Uterus (tissue), 4 donors: ENCODE results near the gene KRTAP5-2. TPM values are rescaled to one million over a fixed set of nuclear protein-coding genes. Genes with fewer than 3 reads are reported as not detected.

Experiments used
- DNase-seq, 2 donors: peaks; one replicate each; pipeline ENCODE4 v3.0.0-alpha.2; 2019 to 2020
- H3K27ac ChIP-seq, 2 donors: fragments of 200-600 bp; sonication (generic); 1 replicate in 1 of 2; 2 replicates in 1 of 2; pipeline ENCODE4 v1.5.1; 2016 to 2018
- H3K27me3 ChIP-seq, 2 donors: fragments of 200-600 bp; sonication (generic); one replicate each; pipeline ENCODE4 v1.5.1; 2018 to 2019; ENCODE audit warnings: control low read depth in 1 of 2
- H3K36me3 ChIP-seq, 2 donors: fragments of 200-600 bp; sonication (generic); one replicate each; pipeline ENCODE4 v1.5.1; 2019; ENCODE audit warnings: control low read depth in 1 of 2
- H3K4me1 ChIP-seq, 2 donors: fragments of 200-600 bp; sonication (generic); one replicate each; pipeline ENCODE4 v1.5.1; 2018 to 2019; ENCODE audit warnings: control low read depth in 1 of 2
- H3K4me3 ChIP-seq, 2 donors: fragments of 200-600 bp; sonication (generic); 1 replicate in 1 of 2; 2 replicates in 1 of 2; pipeline ENCODE4 v1.5.1; 2018 to 2019; ENCODE audit warnings: mild to moderate bottlenecking in 1 of 2
- H3K9me3 ChIP-seq, 2 donors: fragments of 200-600 bp; sonication (generic); one replicate each; pipeline ENCODE4 v1.5.1; 2019; ENCODE audit warnings: control low read depth in 1 of 2
- CTCF ChIP-seq, 4 experiments: fragments of 200-600 bp in 2 of 4; fragments of 450-650 bp in 2 of 4; sonication (generic) in 2 of 4; IDR thresholded peaks; one replicate each; pipeline ENCODE4 v1.5.1; 2016 to 2019; ENCODE audit warnings: antibody characterized with exemption in 4 of 4, mild to moderate bottlenecking in 2 of 4, moderate library complexity in 1 of 4
- POLR2A ChIP-seq, 2 donors: fragments of 450-650 bp; IDR thresholded peaks; one replicate each; pipeline ENCODE4 v1.6.1; 2016; ENCODE audit warnings: antibody characterized with exemption in 2 of 2, mild to moderate bottlenecking in 1 of 2, moderate library complexity in 1 of 2
- intact Hi-C: fragments of 100-400 bp; cut with DNase I; formaldehyde crosslinking; loops from one replicate; pipeline ENCODE4 v1.15.1; 2023; ENCODE audit warnings: low total_unique reads
- total RNA-seq, 4 donors: library from RNA; depleted of rRNA in 3 of 4; stranded (reverse); fragments of >200 nt in 3 of 4; gene quantifications; one replicate each; pipeline versions ENCODE4 v1.1.0 to v1.2.4, GENCODE V29; 2014 to 2023
- donor health status: DM: yes; HTN: yes; CAD: no.

Gene KRTAP5-2
- total RNA-seq, 4 donors from 2014 or later = not detected

GRCh38 chr11:1573903-1574237 is 24.2 kb downstream of the KRTAP5-2 start:
- no peak for TF ChIP-seq CTCF (IDR thresholded peaks at IDR 0.05)
- TF ChIP-seq POLR2A (IDR thresholded peaks at IDR 0.05) = no peak
- peaks cover 0 to 35% of the 10 kb centered on the region in 2 donors for H3K4me1 ChIP-seq
- no peaks in the 10 kb centered on the region for H3K36me3 ChIP-seq
- no peaks in the 10 kb centered on the region for H3K9me3 ChIP-seq
- peaks cover 0 to 5% of the 10 kb centered on the region in 2 donors for H3K27me3 ChIP-seq
- H3K27ac ChIP-seq = peak overlapping the region; percentile 12 to 67
- DNase-seq = peak; percentile 30 to 33
- intact Hi-C loops = loop anchor here (2.0 kb wide), 1 partner anchor 27 kb away; no protein-coding TSS in a partner anchor
- H3K4me3 ChIP-seq = no peak overlapping the region

GRCh38 chr11:1573077-1573902 is 24.8 kb downstream of the KRTAP5-2 start:
- Histone ChIP-seq H3K4me1 (peaks cover 0 to 36% of the 10 kb centered on the region in 2 donors), H3K9me3 (no peaks in the 10 kb centered on the region), H3K36me3 (no peaks in the 10 kb centered on the region), H3K27ac (peak overlapping the region; percentile 67 to 69), H3K4me3 (peak overlapping the region; percentile 18 to 44), H3K27me3 (peaks cover 0 to 5% of the 10 kb centered on the region in 2 donors)
- intact Hi-C loops = no loop called here
- TF ChIP-seq CTCF (IDR thresholded peaks at IDR 0.05) = no peak
- peak in 1 of 2 donors; percentile 3 for TF ChIP-seq POLR2A (IDR thresholded peaks at IDR 0.05)
- DNase-seq = peak in 1 of 2 donors; percentile 34

- no peaks in the 10 kb centered on the region for H3K9me3 ChIP-seq
- H3K4me3 ChIP-seq = peak within 1 kb of the TSS; percentile 38 to 53
- peak; percentile 91 for DNase-seq
- no peak for TF ChIP-seq CTCF (IDR thresholded peaks at IDR 0.05)
- TF ChIP-seq POLR2A (IDR thresholded peaks at IDR 0.05) = peak; percentile 62 to 76
- H3K36me3 ChIP-seq = no peaks in the 10 kb centered on the region
- intact Hi-C loops = no loop called here
- peaks cover 0 to 36% of the 10 kb centered on the region in 2 donors for H3K4me1 ChIP-seq
- peaks cover 0 to 5% of the 10 kb centered on the region in 2 donors for H3K27me3 ChIP-seq
- H3K27ac ChIP-seq = peak within 1 kb of the TSS; percentile 69 to 78
Observed at GRCh38 chr11:1572197-1573076, 25.7 kb downstream of the KRTAP5-2 start, which contains the start of gene DUSP8. TSS of gene DUSP8 (minus strand) at chr11:1572271. CDS start at chr11:1565826, 6,445 bp downstream.

GRCh38 chr11:1571760-1572196 is 26.3 kb downstream of the KRTAP5-2 start:
- no peaks in the 10 kb centered on the region for H3K36me3 ChIP-seq
- H3K27me3 ChIP-seq = peaks cover 0 to 5% of the 10 kb centered on the region in 2 donors
- DNase-seq = no peak
- intact Hi-C loops = no loop called here
- no peaks in the 10 kb centered on the region for H3K9me3 ChIP-seq
- TF ChIP-seq CTCF (IDR thresholded peaks at IDR 0.05) (no peak), POLR2A (IDR thresholded peaks at IDR 0.05) (no peak)
- peaks cover 0 to 36% of the 10 kb centered on the region in 2 donors for H3K4me1 ChIP-seq
- H3K27ac ChIP-seq = peak overlapping the region; percentile 58 to 78
- H3K4me3 ChIP-seq = peak overlapping the region; percentile 38 to 53
